NCI-H510A (cell line): ENCODE results near the gene PDE6D.
A peak's percentile ranks its signal among the peaks of the same experiment; 100 is the strongest.

Source experiments
- DNase-seq: peaks from one replicate; lab custom pipeline; 2025; lab: John Stamatoyannopoulos, UW

PDE6D gene

DNA sequence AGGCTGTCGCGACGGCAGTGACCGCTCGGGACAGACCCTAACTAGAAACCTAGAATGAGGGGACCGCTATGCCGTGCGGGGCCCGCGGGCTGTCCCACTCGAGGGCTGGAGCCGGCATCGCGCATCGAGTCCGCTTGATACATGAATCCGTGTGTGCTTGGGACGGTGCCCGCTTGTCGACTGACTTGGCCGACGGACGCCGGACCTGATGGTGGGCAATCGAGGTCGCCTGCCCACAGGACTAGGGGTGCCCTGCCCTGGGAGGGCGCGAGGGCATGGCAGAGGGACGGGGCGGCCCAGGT lies 73.5 kb downstream of the PDE6D start:
- DNase-seq = no peak

DNA sequence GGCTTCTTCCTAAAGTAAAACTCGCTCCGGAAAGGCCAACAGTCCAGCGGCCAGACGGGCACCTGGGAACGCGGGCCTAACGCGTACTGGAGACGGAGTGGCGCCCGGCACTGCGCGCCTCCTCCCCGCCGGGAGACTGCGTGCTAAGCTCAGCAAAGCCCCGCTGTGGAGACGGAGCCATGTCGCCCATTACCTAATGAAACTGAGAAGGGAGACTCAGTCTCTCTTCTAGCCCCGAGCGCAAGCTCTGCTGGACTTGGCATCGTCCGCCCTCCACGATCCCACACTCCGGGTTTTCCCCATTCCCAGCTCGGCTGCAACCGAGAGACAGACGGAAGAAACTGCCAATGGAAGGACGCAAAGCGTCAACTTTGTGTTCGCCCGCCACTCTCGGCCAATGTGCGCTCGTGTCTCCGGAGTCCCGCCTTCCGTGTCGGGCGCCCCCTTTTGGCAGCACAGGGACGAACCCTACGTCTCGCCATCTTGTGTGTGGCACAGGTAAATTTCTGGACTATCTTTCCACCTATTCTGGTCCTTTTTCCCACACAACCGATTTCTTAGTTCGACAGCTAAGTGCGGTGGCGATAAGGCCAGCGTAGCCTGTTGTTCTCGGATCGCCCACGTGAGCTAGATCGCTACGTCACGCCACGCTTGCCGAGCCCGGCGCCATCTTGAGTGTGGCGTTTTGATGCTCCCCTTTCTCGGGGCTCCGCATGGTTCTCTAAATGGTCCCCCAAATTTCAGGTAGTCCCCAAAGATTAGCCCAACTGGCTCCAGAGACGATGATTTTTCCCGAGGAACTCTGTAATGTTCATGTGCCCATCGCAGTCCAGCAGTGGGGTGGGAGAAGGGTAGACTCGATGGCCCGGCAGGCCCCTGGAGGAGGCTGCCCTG lies 74.1 kb downstream of the PDE6D start:
- peak; percentile 98 for DNase-seq

DNA sequence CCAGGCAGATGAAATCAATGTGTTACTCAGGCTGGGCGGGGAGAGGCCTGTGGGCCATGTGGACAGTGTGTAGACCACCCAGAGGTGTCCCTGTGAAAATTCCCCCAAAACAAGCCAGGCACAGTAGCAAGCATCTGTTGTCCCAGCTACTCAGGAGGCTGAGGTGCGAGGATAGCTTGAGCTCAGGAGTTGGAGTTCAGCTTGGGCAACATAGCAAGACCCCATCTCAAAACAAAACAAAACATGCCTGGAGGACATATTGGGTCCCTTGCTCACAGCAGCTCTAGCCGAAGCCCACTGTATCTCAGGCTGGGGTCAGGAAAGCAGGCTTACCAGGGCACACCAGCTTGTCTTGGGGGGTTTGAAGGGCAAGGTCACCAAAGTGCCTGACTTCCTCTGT lies 77.1 kb downstream of the PDE6D start:
- DNase-seq = no peak

DNA sequence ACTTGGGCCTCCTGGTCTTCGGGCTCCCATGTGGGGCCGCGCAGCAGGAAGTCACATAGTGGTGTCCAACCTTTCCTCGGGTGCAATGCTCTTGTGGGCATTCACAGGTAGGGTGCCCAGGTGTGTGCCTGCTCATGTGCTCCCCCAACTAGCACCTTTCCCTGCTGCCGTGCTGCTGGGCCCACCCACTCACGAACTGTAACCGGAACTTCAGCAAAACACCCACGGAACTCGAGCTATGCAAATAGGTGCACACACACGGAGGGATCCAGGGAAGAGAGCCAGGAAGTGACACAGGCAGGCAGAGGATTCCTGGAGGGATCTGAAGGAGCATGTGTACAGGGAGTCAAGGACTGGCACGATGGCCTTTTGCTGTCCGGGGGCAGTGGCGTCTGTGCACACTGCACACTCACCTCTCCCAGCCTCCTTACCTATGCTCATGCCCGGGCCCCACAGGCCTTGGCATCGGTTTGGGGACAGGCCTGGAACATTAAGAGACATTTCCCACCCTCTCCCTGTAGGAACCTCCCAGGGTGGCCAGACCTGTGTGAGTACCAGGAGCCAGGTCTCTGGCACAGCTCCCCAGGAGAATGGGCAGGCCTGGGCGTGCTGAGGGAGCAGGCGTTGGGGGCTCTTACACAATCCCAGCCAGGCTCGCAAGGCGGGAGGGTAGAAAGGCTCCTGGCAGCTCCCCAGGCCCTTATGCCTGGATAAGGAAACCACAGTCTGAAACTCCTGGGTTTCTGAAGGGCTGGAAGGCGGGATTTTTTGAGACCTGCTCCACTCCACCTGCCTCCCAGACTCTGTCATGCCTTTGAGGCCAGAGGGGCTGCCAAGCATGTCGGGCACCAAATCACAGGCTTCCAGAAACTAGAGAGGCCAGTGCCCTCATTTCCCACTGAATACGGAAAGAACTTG lies 79.4 kb downstream of the PDE6D start:
- peak; percentile 84 for DNase-seq

DNA sequence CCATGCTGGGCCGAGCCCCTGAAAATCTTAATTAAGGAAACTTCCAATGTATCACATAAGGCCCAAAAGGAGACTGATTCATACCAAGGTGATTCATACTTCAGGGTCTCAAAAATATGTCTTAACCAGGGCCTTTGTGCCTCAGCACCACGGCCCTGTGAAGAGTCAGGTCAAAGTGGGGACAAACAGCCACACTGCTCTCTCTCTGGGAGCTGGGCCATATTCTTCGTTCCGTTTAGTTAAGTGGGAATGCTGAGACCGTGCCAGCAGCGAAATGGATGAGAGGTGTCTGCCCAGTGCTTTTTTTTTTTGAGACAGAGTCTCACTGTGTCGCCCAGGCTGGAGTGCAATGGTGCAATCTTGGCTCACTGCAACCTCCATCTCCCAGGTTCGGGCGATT lies 82.1 kb downstream of the PDE6D start:
- no peak for DNase-seq

DNA sequence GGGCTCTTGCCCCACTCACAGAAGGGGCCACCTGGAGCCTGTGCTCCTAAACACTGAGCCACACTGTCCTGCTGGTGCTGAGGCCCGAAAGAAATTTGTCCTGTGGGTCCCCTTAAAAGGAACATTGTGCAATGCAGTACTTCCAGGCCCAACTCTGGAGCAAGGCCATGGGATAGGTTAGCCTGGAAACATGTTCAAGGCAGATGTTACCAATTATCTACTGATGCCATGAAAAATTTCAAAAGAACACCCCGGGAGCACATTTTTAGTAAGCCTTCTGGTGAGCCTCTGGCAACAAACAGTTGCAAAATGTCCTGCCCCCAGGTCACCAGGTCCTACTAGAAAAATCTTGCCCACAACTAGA lies 85.1 kb downstream of the PDE6D start:
- DNase-seq = no peak

DNA sequence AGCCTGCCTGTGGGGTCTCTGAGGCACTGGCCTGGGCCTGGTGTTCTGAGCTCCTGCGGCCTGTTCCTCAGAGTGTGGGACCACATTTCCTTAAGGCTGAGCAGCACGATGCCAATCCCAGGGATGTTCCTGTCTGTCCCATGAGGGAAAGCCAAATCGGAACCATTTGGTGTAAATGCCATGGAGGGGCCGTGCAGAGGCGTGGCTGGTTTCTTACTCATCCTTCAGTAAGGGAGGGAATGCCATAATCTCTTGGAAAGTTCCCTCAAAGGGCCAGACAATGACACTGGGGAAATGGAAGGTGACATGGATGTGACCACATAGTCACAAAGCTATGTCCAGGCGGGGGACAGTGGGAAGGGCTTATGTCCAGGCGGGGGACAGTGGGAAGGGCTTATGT lies 87.1 kb downstream of the PDE6D start:
- DNase-seq = no peak

DNA sequence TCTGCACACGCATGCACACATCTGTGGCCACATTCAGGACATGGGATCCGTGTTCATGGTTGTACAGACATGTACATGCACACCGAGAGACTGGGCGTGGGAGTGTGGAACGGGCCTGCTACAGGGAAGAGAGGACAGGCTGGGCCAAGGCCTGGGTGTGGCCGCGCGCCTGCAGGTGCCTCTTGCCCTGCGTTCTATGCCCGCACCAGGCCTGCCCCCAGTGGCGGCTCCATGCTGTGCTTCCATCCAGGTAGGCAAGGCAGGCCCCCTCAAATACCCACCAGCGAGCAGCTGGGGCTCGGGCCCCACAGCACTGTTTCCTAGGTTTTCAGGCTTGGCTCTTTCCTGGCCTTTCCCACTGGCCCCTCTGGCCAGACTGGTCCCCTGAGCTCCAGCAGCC lies 88.2 kb downstream of the PDE6D start:
- no peak for DNase-seq

DNA sequence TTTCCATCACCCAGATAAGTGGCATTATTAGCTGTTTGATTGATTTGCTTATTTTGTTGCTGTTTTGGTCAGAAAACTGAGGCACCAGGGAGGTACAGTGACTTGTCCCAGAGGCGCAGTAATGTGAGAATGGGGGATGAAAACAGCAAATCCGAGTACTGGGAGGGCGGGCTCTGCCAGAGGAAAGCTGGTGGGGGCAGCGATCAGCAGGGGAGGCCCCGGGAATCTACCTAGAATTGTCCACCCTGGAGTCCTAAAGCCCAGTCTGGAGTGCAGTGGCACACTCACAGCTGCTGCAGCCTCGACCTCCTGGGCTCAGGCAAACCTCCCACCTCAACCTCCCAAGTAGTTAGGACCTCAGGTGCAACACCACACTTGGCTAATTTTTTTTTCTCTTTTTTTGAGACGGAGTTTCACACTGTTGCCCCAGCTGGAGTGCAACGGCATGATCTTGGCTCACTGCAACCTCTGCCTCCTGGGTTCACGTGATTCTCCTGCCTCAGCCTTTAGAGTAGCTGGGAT lies 89.8 kb downstream of the PDE6D start:
- no peak for DNase-seq

DNA sequence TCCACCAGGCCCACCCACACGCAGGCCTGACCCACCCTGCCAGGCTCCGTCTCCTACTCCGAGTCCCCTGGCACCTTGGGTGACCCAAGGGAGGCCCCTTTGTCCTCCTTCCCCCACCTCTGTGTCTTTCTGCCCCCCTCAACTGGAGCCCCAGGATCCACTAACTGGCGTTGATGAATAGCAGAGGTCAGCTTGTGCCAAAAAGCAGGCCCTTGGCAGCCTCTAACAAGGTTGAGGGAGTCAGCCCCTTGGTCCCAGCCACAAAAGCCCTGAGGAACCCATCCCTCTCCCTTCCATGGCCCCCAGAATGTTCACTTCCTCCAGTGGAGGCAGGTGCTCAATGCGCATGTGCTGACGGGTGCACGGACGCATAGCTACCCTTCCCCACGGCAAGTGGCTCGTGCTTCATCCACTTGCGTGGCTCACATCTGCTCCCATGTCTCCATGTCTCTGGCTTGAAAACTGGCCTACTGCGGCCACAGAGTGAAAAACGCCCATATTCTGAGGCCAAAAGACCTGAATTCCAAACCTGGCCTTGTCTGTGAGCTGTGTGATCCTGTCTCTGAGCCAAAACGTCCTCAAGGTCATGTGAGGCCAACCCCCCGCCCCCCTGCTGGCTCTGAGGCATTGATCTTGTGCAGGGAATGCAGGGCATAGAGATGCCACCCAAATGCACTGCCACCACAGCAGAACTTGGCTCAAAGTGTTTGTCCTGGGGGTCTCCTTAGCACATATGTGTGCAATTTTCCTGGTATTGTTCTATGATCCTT lies 91.8 kb downstream of the PDE6D start:
- DNase-seq = no peak

DNA sequence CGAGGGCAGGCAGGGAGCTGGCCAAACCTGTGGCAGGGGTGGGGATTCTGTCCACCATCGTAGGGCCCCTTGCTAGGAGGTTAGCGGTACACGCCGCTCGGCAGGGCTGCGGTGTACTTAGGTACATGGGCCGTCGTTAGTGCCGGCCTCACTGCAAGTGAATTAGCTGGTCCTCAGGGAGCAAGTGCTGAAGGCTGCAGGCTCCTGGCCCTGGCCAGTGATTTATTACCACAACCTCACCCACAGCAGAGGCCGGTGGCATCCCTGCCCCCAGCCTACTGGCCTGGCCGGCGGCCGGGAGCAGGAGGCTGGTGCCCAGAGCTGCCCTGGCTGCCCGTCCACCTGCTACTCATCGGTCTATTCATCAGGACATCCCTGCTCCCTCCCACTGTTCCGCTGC lies 92.4 kb downstream of the PDE6D start:
- no peak for DNase-seq

DNA sequence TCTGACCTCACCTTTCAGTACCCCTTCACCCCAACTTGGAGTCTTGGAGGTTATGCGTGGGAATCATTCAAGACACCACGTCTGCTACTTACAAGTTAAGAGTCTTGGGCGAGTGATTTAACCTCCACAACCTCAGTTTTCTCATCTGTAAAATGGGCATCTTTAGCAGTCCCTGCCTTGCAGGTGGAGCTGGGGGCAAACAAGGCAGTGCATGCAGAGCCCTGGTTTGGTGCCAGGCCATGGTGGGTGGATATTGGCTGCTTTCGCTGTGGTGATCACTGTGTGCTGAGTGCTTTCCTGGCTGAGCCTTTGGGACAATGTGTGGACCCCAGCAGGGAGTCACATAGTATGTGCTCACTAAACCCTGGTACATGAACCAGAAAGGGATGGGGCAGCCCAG lies 93.1 kb downstream of the PDE6D start:
- no peak for DNase-seq

DNA sequence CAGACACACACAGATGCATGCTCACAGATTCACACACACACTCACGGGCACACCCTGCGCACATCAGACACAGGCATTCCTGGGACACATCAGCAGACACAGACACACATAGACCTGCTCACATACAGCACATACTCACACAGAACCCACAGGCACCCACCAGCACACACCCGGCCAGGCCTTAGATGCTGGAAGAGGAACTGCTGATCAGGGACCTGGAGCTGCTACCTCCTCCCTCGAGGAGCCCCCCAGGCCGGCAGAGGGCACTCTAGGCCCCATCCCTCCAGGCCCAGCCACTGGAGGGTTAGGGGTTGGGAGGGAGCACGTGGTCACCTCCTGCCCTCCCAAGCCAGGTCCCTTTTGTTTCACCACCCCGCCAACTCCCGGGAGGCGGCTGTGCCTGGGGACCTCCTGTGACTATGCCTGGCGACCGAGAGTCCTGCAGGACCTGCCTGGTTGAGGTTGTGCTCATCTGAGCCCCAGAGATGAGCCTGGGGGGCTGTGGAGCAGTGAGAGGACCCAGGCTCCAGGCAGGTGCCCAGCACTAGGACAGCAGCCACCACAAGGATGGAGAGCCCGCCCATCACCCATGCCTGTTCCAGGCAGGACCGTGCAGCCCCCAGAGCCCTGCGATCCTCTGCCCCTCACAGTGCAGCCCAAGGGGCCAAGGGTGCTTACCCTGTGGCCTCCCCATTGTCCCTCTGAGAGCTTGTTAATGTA lies 93.8 kb downstream of the PDE6D start:
- peak; percentile 47 for DNase-seq

DNA sequence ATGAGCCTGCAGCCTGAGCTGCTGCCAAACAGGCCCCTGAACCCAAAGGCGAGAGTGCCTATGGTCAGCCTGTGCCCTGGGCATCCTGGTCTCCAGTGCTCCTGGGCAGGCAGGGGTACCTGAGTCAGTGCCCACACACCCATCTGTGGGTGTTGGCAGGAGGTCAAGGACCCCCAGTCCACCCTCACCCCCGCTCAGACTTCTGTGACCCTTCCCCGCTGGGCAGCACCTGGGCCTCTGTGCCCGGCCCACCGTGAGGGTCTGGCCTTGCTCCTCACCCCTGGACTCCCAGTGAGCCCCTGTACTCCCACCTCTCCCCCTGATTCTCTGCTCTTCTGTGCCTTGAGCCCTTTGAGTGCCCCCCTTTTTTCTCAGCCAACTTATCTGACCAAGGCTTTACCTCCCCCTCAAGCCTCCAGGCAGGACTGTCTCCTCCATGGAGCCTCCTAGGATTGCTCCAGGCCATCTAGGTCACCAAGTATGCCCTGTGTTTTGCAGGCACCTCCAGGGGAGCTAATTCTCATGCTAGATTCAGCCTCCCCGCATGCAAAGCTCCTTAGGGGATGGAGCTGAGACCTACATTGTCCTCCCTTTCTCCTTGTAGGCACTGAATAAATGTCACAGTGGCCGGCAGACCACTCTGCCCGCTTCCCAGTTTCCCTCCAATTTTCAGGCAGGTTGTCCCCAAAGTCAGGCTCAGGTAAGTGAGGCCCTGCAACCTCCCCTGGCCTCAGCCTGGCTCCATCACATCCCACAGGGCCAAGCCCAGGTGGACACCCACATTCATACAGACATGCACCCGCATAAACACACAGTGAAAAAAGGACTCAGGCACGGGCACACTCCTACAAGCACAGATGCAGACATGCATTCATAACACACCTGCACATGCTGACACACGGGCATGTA lies 94.6 kb downstream of the PDE6D start:
- DNase-seq = no peak

DNA sequence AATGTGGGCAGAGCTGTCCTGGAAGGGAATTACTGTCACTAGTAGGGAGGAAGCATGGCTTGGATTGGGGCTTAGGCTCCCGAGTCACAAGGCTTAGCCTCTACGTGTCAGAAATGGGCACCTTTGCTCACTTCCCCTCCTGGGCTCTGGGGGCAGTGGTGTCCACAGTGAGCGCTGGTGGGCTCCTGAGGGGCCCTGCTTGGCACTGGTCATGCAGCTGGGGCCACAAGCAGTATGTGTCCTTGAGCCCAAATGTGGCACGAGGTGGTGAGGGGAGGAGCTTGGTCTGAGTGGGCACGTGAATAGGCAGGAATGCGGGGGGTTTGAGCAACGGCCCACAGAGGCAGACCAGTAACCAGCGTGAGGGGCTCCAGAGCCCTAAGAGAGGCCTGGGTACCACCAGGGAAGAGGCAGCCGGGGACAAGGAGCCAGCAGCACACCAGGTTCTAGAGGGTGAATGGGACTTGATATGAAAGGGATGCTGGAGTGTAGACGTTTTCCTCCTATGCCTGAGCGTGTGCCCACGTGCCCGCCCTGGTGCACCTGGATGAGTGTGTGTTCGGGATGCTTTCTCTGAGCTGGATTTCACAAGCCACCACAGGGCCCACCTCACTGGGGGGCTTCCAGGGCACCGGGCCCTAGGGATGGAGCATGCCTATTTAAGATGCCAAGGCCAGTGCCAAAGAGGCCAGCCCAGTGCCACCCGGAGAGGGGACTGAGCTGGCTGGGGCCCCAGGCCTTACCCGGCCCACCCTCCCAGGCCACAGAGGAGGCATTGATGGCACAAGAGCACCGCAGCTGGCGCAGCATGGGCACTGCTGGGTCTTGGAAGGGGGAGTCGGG lies 95.5 kb downstream of the PDE6D start:
- no peak for DNase-seq

DNA sequence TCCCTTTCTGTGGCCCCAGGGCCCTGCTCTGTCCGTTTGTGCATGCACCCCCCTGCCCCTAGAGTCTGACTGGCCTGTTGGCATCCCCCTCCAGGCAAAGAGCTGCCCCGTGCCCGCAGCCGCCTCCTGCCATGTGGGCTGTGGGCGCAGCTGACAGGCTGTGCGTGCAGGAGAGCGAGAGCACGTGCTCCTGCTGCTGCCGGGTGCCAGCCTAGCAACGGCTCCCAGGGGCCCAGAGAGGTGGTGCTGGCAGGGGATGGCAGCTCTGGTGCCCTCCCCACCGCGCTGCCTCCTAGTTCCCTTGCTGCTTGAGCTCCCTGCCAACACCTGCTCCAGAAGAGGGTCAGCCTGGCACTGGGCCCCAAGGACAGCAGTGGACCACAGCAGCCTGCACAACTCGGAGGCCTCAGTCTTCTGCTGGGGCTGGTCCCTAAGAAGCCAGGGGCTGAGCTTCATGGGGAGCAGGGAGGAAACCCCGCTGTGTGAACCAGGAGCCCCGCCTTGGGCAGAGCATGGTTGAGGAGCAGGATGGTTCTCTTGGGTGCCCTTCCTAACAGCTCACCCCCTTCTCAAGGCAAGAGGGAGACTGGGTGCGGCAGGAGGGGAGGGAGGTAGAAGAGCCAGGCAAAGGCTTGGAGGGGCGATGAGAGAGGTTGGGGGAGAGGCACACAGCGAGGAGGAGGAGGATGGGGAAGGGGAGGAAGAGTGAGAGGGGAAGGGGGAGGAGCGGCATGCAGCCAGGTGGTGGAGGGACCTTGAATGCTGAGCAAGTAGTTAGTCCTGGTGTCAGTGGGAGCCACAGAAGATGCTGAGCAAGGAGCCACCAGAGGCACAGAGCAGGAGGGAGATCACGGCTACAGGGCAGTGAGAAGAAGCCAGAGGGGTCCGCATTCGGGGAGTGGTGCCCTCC lies 96.5 kb downstream of the PDE6D start:
- peak; percentile 26 for DNase-seq

DNA sequence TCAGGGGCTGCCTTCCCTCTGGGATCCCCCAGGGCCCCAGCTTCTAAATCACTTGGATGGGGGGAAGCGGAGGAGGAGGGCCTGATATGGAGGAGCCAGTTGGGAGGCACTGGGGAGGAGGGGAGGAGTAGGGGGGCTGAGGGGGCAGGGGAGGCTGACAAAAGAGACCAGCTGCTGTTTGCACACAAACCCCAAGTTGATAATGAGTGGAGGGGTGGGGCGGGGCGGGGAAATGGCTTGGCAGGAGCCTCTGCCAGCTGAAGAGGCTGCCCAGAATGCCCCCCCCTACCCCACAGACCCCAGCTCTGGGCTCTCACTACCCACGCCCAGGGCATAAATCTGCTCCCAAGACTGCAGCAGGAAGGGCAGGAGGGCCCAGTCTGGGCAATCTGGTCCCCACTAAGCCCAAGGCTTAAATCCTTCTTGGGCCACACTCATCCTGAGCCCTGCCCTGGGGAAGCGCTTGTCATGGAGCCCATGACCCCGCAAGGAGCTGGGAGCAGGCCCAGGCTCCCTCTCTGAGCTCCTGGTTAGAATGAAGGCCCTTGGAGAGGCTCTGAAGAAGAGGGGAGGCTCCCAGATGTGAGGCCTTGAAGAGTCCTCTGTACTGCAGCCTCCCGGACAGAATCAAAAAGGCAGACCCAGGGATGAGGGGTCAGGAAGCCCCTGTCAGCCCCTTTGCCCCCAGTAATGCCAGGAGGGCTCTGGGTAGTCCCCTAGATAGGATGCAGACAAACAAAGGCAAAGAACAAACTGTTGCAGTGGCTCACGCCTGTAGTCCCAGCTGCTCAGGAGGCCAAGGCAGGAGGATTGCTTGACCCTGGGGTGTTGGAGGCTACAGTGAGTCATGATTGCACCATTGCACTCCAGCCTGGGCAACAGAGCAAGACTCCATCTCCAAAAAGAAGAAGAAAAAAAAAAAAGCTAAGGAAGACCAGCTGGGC lies 97.5 kb downstream of the PDE6D start:
- DNase-seq = peak; percentile 39
